HTR-8/SVneo (cell line): Measurements from ENCODE around the gene FNBP1.
"Not testable (repeated sequence)": the region's sequence is repeated elsewhere in the genome, so short reads cannot be mapped to it uniquely, and the experiment has no call there.

Experiments
- DNase-seq: peaks from one replicate; pipeline ENCODE4 v3.0.0; 2011; ENCODE audit warnings: low spot score, mixed read lengths; ENCODE audit not compliant: insufficient read length
- FAIRE-seq: peaks from 2 replicates; lab custom pipeline; 2011; peaks lifted over from hg19 to GRCh38; lab: Jason Lieb, UNC

Gene FNBP1

GRCh38 chr9:129968690-129969485 lies 74.1 kb downstream of the FNBP1 start:
- DNase-seq: peak; percentile 42
- FAIRE-seq: no peak

DNA sequence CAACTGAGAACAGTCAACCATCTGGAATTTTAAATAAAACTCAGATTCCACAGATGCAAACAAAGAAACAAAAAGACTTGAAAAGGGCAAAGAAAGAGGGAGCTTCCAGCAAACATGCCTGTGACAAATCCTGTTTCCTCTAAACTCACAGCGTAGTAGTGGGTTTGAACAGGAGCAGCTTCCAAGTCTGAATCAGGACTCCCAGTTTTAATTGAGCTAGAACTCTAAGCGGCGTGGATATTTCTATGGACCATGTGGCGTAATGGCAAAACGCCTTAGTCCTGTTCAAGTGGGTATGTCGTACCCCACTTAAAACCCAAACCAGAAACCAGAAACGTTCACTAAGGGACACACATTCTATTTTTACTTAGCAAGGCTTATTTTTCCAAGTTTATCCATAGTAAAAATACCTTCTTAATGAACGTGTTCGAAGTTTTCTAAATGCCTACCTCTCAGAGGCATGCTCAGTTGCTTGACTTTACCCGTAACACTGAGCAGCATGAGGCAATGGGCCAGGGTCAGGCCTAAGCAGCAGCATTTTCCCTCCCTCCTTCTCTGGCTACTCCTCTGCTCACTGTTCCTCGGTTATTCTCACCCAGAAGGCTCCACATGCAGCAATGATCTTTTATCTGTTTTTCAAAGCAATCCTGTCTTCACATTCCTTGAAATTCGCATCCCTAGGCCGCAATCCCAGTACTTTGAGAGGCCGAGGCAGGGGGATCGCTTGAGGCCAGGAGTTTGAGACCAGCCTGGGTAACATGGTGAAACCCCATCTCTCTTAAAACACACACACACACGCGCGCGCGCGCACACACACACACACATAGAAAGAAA lies 77.9 kb downstream of the FNBP1 start:
- FAIRE-seq (no peak), DNase-seq (no peak)

DNA sequence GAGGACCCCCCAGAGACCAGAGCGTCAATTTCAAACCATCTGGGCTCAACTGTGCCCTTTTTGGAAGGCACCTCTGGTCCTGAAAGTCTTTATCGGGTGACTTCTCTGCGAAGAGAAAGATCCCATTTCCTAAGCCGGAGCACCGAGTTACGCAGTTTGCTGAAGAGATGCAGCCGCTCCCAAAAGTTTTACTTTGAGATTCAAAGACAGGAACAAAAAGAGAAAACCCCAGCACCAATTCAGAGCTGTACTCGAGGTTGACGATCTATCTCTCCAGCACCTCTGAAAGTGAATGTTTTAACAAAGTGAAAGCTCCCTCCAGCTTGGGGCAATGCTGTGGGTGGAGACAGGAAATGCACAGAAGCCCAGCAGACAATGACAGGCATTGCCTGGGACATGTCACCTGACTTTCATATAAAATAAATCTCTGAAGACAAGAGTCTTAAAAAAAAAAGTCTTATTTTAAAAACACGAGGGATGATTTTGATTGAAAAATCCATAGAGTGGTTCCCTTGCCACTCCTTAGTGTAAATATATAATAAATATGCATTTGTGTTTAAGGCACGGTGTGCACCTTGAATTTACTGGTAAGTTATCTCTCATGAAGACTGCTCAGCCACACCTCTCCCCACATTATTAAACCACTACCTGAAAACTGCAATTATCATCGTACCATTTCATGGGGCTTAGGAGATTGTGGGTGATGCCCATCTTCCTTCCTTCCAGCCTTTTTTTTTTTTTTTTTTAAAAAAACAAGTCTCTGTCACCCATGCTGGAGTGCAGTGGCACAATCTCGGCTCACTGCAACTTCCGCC lies 79.9 kb downstream of the FNBP1 start:
- peak; percentile 35 for DNase-seq
- FAIRE-seq: no peak

DNA sequence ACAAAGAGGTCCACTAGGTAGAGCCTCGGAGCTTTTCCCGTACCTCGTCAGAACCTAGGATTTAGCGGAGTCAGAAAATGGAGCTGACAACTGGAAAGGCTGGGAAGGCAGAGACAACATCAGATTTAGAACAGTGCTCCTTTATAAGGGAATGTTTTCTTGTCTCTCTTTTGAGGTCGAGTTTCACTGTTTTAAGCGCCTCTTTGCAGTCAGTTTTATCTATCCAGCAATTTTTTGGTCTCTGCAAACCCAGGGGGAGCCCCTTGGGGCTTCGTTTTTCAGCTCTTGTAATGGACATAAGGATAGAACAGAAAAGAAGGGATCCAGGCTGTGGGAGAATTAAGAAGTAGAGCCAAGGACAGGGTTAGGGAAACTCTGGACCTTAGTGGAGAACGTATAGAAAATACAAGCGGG lies 80.5 kb downstream of the FNBP1 start:
- FAIRE-seq (no peak), DNase-seq (no peak)

GRCh38 chr9:129958796-129959195 lies 84.2 kb downstream of the FNBP1 start:
- no peak for DNase-seq
- FAIRE-seq: no peak

GRCh38 chr9:129954868-129955550 lies 88.0 kb downstream of the FNBP1 start:
- FAIRE-seq (no peak), DNase-seq (no peak)

DNA sequence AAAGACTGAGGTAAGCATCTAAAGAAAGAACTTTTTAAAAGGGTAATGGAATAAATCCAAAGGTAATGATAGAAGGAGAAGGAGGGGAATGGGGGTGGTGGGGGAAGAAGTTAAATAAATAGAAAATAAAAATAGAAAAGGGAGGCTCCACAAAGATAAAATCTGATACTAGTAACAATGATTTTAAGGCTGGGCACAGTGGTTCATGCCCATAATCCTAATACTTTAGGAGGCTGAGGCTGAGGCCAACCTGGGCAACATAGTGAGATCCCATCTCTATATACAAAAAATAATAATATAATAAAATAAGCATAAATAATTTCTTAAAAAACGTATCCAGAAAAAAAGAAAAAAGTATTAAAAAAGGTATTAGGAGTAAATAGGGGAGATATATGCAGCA lies 89.3 kb downstream of the FNBP1 start:
- FAIRE-seq: no peak
- no peak for DNase-seq

GRCh38 chr9:129952337-129952736 lies 90.7 kb downstream of the FNBP1 start:
- DNase-seq (no peak), FAIRE-seq (no peak)

GRCh38 chr9:129949821-129950220 lies 93.2 kb downstream of the FNBP1 start:
- FAIRE-seq (no peak), DNase-seq (no peak)

GRCh38 chr9:129948626-129949025 lies 94.4 kb downstream of the FNBP1 start:
- not testable (repeated sequence) for DNase-seq, FAIRE-seq

- FAIRE-seq (no peak), DNase-seq (no peak)
Observed at GRCh38 chr9:129946246-129946995, 96.6 kb downstream of the FNBP1 start.

DNA sequence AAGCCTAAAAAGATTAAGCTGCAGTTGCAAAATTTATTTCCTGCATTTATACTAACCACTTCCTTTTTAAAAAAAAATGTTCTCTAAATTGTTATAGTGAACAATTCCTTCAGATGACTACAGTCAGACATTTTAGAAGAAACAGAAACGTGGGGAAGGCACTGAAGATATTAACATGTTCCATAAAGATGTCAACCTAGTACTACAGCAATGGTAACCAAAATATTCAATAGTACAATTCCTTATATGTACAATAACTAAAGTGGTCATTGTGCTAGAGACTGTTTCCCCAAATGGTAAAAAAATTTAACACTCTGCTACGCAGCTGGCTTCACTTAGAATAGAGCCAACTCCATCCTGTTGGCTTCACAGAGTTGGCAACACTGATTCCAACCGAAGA lies 97.7 kb downstream of the FNBP1 start:
- FAIRE-seq (no peak), DNase-seq (no peak)

GRCh38 chr9:129944506-129945116 lies 98.4 kb downstream of the FNBP1 start:
- DNase-seq: no peak

DNA sequence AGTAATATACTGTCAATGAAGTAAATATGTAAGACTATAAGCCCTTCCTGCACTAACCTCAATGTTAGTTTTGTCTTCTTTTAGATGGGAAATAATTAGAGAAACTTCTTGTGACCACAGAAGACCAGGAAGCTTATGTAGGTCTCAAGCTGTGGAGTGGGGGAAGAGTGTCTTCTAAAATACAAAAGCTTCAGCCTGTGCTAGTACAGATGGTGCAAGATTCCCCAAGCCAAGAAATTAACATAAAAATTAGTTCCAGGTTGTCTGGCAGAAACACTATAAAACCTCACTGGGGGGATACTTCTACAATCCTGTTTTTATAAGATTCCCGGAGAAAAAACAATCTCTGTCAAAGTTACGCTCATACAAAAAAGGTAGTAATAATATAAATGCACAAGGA lies 103.6 kb downstream of the FNBP1 start:
- FAIRE-seq (no peak), DNase-seq (no peak)

More at GRCh38 chr9:129944506-129945116, 98.4 kb downstream of the FNBP1 start:
- no peak for FAIRE-seq

GRCh38 chr9:129938291-129938979 lies 104.6 kb downstream of the FNBP1 start:
- DNase-seq: no peak
- FAIRE-seq: no peak

DNA sequence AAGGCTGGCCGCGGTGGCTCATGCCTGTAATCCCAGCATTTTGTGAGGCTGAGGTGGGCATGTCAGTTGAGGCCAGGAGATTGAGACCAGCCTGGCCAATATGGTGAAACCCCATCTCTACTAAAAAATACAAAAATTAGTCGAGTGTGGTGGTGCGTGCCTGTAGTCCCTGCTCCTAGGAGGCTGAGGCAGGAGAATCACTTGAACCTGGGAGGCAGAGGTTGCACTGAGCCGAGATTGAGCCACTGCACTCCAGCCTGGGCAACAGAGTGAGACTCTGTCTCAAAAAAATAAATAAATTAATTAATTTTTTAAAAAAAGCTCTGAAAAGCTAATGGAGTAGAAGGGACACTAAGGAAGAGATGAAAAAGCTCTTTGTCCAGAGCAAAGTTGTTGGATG lies 105.1 kb downstream of the FNBP1 start:
- not testable (repeated sequence) for FAIRE-seq, DNase-seq

GRCh38 chr9:129936222-129936621 lies 106.8 kb downstream of the FNBP1 start:
- DNase-seq (no peak), FAIRE-seq (no peak)

GRCh38 chr9:129934780-129935179 lies 108.2 kb downstream of the FNBP1 start:
- no peak for DNase-seq
- no peak for FAIRE-seq
